NCI-H82 (cell line): ENCODE data around the gene ATP6V1G1.
"Not testable (repeated sequence)": the region's sequence is repeated elsewhere in the genome, so short reads cannot be mapped to it uniquely, and the experiment has no call there.

Source experiments
- DNase-seq: peaks from one replicate; lab custom pipeline; 2025; lab: John Stamatoyannopoulos, UW

Gene ATP6V1G1

GRCh38 chr9:114578134-114578533, 9.4 kb upstream of the ATP6V1G1 start:
- DNase-seq: not testable (repeated sequence)

- no peak for DNase-seq
These were observed 6.9 kb upstream of the ATP6V1G1 start for GRCh38 chr9:114580609-114581193.

- DNase-seq: no peak
These were observed 4.0 kb upstream of the ATP6V1G1 start for GRCh38 chr9:114583371-114584155.

- peak; percentile 9 for DNase-seq
These were observed 641 bp downstream of the ATP6V1G1 start for GRCh38 chr9:114588210-114588609.

- DNase-seq: no peak
These were observed 1.3 kb downstream of the ATP6V1G1 start for GRCh38 chr9:114588651-114589526.

GRCh38 chr9:114590328-114590727, 2.8 kb downstream of the ATP6V1G1 start:
- DNase-seq: no peak

GRCh38 chr9:114591291-114591787, 3.8 kb downstream of the ATP6V1G1 start:
- no peak for DNase-seq

- DNase-seq: no peak
These were observed 4.3 kb downstream of the ATP6V1G1 start for GRCh38 chr9:114591849-114592248.

GRCh38 chr9:114592356-114592755, 4.8 kb downstream of the ATP6V1G1 start:
- DNase-seq: no peak

- no peak for DNase-seq
These were observed 6.6 kb downstream of the ATP6V1G1 start for GRCh38 chr9:114594136-114594535.

GRCh38 chr9:114600502-114601248, 13.1 kb downstream of the ATP6V1G1 start:
- DNase-seq: not testable (repeated sequence)

- not testable (repeated sequence) for DNase-seq
These were observed 14.2 kb downstream of the ATP6V1G1 start for GRCh38 chr9:114601787-114602186.

GRCh38 chr9:114602620-114603019, 15.1 kb downstream of the ATP6V1G1 start:
- DNase-seq: no peak

- DNase-seq: no peak
These were observed 15.7 kb downstream of the ATP6V1G1 start for GRCh38 chr9:114603248-114603647.

- no peak for DNase-seq
These were observed 17.4 kb downstream of the ATP6V1G1 start for GRCh38 chr9:114604989-114605388.

GRCh38 chr9:114606068-114606467, 18.5 kb downstream of the ATP6V1G1 start:
- DNase-seq: no peak

- DNase-seq: no peak
These were observed 19.1 kb downstream of the ATP6V1G1 start for GRCh38 chr9:114606597-114607207.

GRCh38 chr9:114607671-114608524, 20.3 kb downstream of the ATP6V1G1 start:
- DNase-seq: no peak

GRCh38 chr9:114608525-114608796, 20.9 kb downstream of the ATP6V1G1 start:
- DNase-seq: no peak

- DNase-seq: peak; percentile 67
These were observed 24.1 kb downstream of the ATP6V1G1 start for GRCh38 chr9:114611516-114612271.
